Hepatocyte (in vitro differentiated cells): Measurements from ENCODE around the gene GPD2. TPM values are rescaled to one million over a fixed set of nuclear protein-coding genes. Genes with fewer than 3 reads are reported as not detected.

Experiments
- DNase-seq: peaks from one replicate; pipeline ENCODE4 v3.0.0-alpha.2; 2016; ENCODE audit warnings: low spot score
- H2AFZ ChIP-seq: fragments of 200-600 bp; sonication (generic); 2 replicates; pipeline ENCODE4 v1.6.0; 2016; ENCODE audit warnings: antibody characterized with exemption, mild to moderate bottlenecking
- H3K27ac ChIP-seq: fragments of 200-600 bp; sonication (generic); 2 replicates; pipeline ENCODE4 v1.5.1; 2016; ENCODE audit warnings: mild to moderate bottlenecking
- H3K27me3 ChIP-seq: fragments of 200-600 bp; sonication (generic); 2 replicates; pipeline ENCODE4 v1.6.1; 2016
- H3K36me3 ChIP-seq: fragments of 200-600 bp; sonication (generic); replicated peaks from 2 replicates; pipeline ENCODE4 v1.5.1; 2016; ENCODE audit warnings: low read depth; ENCODE audit not compliant: insufficient read depth
- H3K4me1 ChIP-seq: fragments of 200-600 bp; sonication (generic); 2 replicates; pipeline ENCODE4 v1.5.1; 2016; ENCODE audit warnings: mild to moderate bottlenecking, moderate library complexity; ENCODE audit not compliant: insufficient read depth
- H3K4me2 ChIP-seq: fragments of 200-600 bp; sonication (generic); 2 replicates; pipeline ENCODE4 v1.6.0; 2016
- H3K4me3 ChIP-seq: fragments of 200-600 bp; sonication (generic); 2 replicates; pipeline ENCODE4 v1.5.1; 2016; ENCODE audit warnings: mild to moderate bottlenecking
- H3K79me2 ChIP-seq: fragments of 200-600 bp; sonication (generic); 2 replicates; pipeline ENCODE4 v1.6.0; 2017; ENCODE audit warnings: mild to moderate bottlenecking
- H3K9me2 ChIP-seq: fragments of 200-600 bp; sonication (generic); replicated peaks from 2 replicates; pipeline ENCODE4 v1.6.0; 2017; ENCODE audit warnings: mild to moderate bottlenecking; ENCODE audit not compliant: insufficient read depth
- H3K9me3 ChIP-seq: fragments of 200-600 bp; sonication (generic); 2 replicates; pipeline ENCODE4 v1.5.1; 2016; ENCODE audit warnings: low read depth, mild to moderate bottlenecking
- H4K20me1 ChIP-seq: fragments of 200-600 bp; sonication (generic); 2 replicates; pipeline ENCODE4 v1.6.0; 2016; ENCODE audit warnings: mild to moderate bottlenecking; ENCODE audit not compliant: insufficient read depth, poor library complexity, severe bottlenecking
- EZH2 ChIP-seq: fragments of 200-600 bp; sonication (generic); IDR thresholded peaks from 2 replicates; pipeline ENCODE4 v1.6.1; 2016; ENCODE audit warnings: antibody characterized with exemption, mild to moderate bottlenecking, borderline replicate concordance
- EZH2phosphoT487 ChIP-seq: fragments of 200-600 bp; sonication (generic); IDR thresholded peaks from one replicate; pipeline ENCODE4 v1.6.1; 2018; ENCODE audit warnings: antibody characterized with exemption, mild to moderate bottlenecking, low read depth, moderate library complexity; ENCODE audit not compliant: unreplicated experiment, severe bottlenecking
- WGBS: methylation state at CpG from one replicate; pipeline ENCODE4 v1.1.6; 2016; ENCODE audit warnings: low lambda C conversion rate; ENCODE audit errors: missing lambda C conversion rate; 5-methylcytosine and 5-hydroxymethylcytosine counted together
- polyA plus RNA-seq: library from polyadenylated mRNA; unstranded; fragments of >200 nt; fragmentation: Nextera tagmentation; extraction: Ambion mirVana; gene quantifications from 2 replicates; pipeline ENCODE4 v1.2.1, GENCODE V29; 2016
- total RNA-seq: library from RNA; depleted of rRNA; stranded (reverse); fragments of >200 nt; gene quantifications from 2 replicates; pipeline ENCODE4 v1.2.3, GENCODE V29; 2014
- TF ChIP-seq, protein P1 (sequence below): fragments of 200-600 bp; sonication (generic); IDR thresholded peaks from 2 replicates; pipeline ENCODE4 v1.5.1; 2016; ENCODE audit warnings: antibody characterized with exemption, mild to moderate bottlenecking; ENCODE audit not compliant: poor library complexity

Gene GPD2
- total and polyA plus RNA-seq, 2 experiments from 2014 or later: 10.8 to 71.7 TPM

DNA sequence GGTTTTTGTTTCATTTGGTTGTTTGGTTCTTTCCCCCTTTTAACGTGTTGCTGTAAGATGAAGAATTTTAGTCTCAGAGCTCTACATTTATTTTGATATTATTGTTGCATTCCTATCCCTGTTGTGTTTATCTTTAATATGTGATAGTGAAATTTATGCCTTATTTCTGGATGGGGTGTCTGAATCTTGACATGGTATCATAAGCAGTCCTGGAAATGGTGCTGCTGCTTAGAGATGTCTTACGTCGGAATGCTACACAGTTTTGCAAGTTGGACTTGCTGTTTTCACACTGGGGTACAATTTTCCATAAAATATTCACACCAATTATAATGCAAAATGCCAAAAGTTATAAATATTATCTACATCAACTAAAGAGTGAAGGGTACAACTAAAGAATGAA is 164.0 kb downstream of the GPD2 start:
- H3K9me3 ChIP-seq: no peaks in the 10 kb centered on the region
- TF ChIP-seq EZH2phosphoT487 (no peak), EZH2 (no peak)
- TF ChIP-seq, protein P1, sequence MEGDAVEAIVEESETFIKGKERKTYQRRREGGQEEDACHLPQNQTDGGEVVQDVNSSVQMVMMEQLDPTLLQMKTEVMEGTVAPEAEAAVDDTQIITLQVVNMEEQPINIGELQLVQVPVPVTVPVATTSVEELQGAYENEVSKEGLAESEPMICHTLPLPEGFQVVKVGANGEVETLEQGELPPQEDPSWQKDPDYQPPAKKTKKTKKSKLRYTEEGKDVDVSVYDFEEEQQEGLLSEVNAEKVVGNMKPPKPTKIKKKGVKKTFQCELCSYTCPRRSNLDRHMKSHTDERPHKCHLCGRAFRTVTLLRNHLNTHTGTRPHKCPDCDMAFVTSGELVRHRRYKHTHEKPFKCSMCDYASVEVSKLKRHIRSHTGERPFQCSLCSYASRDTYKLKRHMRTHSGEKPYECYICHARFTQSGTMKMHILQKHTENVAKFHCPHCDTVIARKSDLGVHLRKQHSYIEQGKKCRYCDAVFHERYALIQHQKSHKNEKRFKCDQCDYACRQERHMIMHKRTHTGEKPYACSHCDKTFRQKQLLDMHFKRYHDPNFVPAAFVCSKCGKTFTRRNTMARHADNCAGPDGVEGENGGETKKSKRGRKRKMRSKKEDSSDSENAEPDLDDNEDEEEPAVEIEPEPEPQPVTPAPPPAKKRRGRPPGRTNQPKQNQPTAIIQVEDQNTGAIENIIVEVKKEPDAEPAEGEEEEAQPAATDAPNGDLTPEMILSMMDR: no peak
- H3K9me2 ChIP-seq: no peaks in the 10 kb centered on the region
- H3K27ac ChIP-seq: no peak overlapping the region
- H3K4me2 ChIP-seq: no peak overlapping the region
- H3K4me3 ChIP-seq: no peak overlapping the region
- no peaks in the 10 kb centered on the region for H3K36me3 ChIP-seq
- no peaks in the 10 kb centered on the region for H4K20me1 ChIP-seq
- no peak overlapping the region for H2AFZ ChIP-seq
- 80% methylated on average over 3 of the region's 3 CpGs for WGBS
- DNase-seq: no peak
- H3K79me2 ChIP-seq: no peaks in the 10 kb centered on the region
- H3K27me3 ChIP-seq: no peaks in the 10 kb centered on the region
- no peaks in the 10 kb centered on the region for H3K4me1 ChIP-seq

DNA sequence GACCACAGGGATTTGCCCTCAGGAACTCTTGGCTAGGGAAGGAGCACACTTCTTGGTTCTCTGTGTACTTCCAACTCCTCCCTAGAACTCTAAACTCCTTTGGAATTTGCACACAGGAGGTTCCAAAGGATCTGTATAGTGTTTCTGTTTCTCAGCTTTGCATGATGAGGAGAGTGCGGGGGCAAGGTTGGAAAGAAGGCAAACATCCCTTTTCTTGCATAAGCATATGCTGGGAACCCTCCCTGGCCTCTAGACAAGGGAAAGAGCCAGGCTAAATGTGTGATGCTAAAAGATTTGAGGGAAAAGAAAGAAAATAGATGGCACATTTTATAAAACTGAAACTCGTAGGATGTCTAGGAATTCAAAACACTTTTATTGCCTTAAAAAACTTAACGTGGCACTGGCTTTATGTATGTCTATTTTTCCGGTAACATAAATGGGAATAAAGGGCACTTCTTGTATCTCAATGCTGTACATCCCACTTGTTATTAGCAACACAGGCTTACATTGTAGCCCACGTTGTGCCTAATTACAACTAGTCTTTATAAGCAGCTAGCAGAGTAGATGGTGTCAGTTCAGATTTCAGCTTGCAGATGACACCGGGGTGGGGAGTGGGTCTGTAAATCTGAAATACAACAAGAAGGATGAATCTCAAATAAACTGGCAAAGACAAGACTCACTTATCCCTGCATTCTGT is 165.8 kb downstream of the GPD2 start:
- H3K9me3 ChIP-seq: no peaks in the 10 kb centered on the region
- no peaks in the 10 kb centered on the region for H3K79me2 ChIP-seq
- H3K27ac ChIP-seq: no peak overlapping the region
- TF ChIP-seq EZH2 (no peak), EZH2phosphoT487 (no peak)
- TF ChIP-seq, protein P1: no peak
- no peaks in the 10 kb centered on the region for H4K20me1 ChIP-seq
- no peak for DNase-seq
- H3K4me2 ChIP-seq: no peak overlapping the region
- no peak overlapping the region for H3K4me3 ChIP-seq
- no peaks in the 10 kb centered on the region for H3K36me3 ChIP-seq
- no peak overlapping the region for H2AFZ ChIP-seq
- H3K27me3 ChIP-seq: no peaks in the 10 kb centered on the region
- H3K4me1 ChIP-seq: no peaks in the 10 kb centered on the region
- no peaks in the 10 kb centered on the region for H3K9me2 ChIP-seq
- 89% methylated on average over 6 of the region's 6 CpGs for WGBS

DNA sequence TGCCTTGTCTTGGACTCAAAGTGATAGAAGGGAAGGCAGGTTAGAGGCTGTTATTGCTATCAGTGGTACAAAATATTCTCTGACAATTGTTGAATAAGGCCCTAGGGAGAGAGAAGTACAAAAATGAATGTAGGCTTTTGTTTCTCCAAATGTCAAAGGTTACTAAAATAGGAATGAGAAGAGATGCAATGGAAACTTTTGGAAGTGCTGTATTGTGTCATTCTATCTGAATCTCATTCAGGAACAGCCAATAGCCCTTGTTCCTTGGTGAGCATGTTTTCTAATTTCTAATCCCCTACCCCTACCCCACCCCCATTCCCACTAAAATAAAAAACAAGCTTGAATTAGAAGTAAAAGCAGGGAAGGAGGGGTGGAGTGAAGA is 166.4 kb downstream of the GPD2 start:
- TF ChIP-seq, protein P1: no peak
- TF ChIP-seq EZH2phosphoT487: no peak
- TF ChIP-seq EZH2: no peak
- Histone ChIP-seq H3K9me3 (no peaks in the 10 kb centered on the region), H3K27ac (no peak overlapping the region), H3K79me2 (no peaks in the 10 kb centered on the region), H2AFZ (no peak overlapping the region), H3K9me2 (no peaks in the 10 kb centered on the region), H3K4me1 (no peaks in the 10 kb centered on the region), H4K20me1 (no peaks in the 10 kb centered on the region), H3K27me3 (no peaks in the 10 kb centered on the region), H3K36me3 (no peaks in the 10 kb centered on the region), H3K4me3 (no peak overlapping the region), H3K4me2 (no peak overlapping the region)
- DNase-seq: no peak
